HG03025 (cell line): ENCODE data around the gene LRP3.
"Not testable (repeated sequence)": the region's sequence is repeated elsewhere in the genome, so short reads cannot be mapped to it uniquely, and the experiment has no call there.

ENCODE experiments used
- ATAC-seq: cut with Tn5 transposase; IDR thresholded peaks from one replicate; pipeline ENCODE4 v1.9.1; 2021; ENCODE audit warnings: mild to moderate bottlenecking, moderate library complexity; ENCODE audit not compliant: unreplicated experiment, low FRiP score

The LRP3 gene

DNA sequence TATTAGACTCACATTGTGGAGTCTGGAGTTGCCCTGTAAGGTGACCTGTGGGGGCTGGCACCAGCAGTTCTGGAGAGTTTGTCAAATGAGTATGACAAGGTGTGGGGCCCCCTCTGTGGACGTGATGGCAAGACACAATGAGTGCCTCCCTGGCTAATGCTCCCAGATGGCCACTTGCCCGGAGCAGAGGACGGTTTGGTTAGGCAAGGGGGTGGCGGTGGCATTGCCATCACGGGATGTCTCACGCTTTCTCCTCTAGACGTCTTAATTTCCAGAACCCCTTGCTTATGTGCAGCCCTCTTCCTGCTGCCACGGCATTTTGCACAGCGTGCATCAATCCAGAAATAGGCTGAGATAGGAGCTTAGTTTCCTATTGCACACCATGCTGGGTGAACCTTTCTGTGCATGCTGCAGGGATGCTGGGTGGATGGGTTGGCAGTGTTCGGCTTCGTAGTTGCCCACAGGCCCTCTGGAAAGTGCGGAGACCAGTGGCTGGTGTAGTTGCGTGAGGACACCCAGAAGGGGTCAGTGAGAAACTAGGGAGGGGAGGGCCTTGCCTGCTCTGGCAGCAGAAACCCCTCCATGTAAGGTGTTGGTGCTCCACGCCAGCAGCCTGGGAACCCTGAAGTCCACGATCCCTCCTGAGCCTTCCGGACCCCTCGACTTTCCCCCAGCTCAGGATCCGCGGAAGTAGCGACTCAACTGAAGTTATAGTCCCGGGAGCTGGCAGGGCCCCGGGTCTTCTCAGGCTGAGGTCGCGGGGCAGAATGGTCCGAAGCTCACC is 18.1 kb upstream of the LRP3 start:
- no peak for ATAC-seq

DNA sequence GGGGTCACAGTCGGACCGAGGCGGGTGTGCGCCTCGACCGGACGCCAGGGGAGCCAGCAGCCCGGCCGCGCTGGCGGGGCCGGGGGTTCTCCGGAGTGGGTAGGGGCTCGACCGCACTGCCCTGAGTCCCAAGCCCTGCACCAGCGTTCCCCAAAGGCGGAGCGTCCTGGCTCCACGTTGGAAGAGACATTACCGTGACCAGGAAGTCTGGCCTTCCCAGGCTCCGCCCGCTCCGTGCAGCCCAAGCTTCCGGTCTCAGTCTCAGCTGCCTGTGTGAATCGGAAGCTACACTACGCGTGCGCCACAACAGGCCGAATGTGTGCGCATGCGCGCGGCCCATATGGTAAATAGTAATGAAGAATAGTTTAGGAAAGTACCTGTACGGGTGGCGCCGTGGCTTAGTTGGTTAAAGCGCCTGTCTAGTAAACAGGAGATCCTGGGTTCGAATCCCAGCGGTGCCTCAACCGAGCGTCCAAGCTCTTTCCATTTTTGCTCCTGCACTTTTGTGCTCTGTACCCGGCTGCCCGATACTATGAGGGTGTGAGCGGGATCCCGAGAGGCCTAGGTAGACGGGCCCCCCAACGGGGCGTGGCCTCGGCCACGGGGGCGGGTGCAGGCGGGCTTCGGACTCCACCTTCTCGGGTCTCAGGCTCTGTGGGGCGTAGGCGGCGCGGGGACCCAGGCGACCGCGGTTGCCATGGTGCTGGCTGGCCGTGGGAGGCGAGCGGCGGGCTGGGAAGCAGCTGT is 17.3 kb upstream of the LRP3 start:
- peak; percentile 74 for ATAC-seq

DNA sequence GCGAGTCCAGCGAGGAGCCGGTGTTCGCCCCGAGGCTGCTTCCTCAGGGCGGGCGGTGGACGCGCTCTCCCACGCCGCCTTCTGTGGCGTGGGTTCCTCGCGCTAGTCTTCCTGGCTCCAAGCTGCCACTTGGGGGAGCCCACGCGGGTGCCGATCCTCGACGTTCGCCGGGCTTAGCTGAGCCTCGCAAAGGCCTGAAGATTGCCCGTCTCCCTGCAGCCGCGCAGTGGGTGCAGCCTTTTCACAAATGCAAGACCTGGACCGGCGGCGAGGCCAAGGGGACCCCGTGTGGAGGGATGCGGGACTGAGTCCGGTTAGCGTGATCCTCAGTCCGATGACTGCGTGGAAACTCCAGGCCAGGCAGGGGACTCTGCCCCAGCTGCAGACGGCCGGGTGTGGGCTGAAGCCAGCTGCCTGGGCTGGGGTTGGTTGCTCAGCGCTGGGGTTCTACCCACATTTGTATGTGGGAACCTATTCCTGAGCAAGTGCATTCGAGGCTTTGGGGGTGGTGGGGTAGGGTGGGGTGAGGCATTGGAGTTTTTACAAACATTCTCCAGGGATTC is 16.6 kb upstream of the LRP3 start:
- peak; percentile 25 for ATAC-seq

DNA sequence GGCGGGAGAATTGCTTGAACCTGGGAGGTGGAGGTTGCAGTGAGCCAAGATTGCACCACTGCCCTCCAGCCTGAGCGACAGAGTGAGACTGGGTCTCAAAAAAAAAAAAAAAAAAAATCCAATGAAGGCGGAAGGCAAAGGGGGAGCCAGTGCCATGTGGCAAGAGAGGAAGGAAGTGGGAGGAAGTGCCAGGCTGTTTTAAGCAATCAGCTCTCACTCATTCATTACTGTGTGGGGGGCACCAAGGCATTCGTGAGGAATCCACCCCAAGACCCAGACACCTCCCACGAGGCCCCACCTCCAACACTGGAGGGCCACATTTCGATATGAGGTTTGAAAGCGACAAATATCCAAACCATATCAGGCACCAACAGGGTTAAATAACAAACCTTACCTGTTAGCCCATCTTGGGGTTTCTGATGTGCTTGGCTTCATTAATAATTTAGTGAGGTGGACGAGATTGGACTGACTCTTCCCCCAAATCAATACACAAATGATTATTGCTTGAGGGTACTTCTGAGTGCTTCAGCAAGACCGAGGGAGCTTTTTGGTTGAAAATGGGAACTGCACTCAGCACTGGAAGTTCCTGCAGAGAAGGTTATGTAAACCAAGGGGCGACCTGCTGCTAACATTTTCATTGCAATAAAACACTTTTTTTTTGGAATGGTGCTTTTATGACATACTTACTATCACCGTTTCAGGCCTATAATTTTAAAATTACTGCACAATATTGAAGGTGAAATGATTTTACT is 7.5 kb upstream of the LRP3 start:
- ATAC-seq: no peak

DNA sequence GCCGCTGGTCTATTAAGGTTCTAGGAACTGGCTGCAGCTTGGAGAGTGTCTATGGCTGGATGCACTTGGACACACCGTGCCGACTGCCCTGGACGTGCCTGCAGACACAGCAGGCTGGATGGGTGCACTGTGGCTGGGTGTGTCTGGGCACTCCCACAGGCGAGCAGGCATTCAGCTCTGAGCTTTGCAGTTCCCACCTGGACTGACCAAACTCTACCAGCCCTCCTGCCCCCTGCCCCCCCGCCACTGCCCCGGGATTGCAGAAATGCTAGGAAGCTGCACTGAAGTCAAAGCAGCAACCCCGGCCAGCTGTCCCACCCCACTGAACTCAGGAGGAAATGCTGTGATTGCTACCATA is 7.0 kb upstream of the LRP3 start:
- ATAC-seq: no peak

DNA sequence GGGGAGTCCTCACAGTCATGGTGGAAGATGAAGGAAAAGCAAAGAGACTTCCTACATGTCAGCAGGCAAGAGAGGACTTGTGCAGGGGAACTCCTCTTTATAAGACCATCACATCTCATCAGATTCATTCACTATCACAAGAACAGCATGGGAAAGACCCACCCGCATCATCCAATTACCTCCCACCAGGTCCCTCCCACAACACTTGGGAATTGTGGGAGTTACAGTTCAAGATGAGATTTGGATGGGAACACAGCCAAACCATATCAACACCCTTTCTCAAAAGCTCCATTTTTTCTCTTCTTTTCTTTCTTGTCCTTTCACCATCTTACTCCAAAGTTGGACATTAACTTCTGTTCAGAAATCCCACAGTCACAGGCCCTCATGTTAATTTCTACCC is 4.7 kb upstream of the LRP3 start:
- no peak for ATAC-seq

DNA sequence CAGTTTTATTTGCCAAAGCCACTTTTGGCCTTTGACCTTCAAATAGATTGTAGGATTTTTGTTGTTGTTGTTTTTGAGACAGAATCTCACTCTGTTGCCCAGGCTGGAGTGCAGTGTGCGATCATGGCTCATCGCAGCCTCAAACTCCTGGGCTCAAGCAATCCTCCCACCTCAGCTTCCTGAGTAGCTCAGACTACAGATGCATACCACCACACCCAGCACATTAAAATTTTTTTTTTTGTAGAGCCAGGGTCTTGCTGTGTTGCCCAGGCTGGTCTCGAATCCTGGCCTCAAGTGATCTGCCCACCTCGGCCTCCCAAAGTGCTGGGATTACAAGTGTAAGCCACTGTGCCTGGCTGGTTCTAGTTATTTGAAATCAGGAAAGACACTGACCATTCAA is 3.0 kb upstream of the LRP3 start:
- not testable (repeated sequence) for ATAC-seq

DNA sequence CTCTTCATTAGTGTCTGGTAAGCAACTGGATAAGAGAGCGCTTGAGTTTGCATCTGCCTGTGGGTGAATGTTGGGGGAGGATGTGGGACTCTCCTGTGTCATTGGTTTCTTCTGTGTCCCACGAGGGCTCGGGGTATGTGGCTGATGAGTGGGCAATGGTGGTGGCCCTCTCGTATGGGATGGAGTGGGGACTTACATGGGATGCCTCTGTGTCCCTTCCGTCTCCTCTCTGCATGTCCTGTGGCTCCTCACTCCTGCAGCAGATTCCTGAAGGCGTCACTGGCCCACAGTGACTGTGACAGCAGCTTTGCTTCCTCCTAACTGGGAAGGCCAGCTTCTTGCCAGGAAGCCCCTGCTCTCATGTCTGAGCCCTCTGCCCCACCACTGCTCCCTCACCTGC is 2.6 kb upstream of the LRP3 start:
- no peak for ATAC-seq

DNA sequence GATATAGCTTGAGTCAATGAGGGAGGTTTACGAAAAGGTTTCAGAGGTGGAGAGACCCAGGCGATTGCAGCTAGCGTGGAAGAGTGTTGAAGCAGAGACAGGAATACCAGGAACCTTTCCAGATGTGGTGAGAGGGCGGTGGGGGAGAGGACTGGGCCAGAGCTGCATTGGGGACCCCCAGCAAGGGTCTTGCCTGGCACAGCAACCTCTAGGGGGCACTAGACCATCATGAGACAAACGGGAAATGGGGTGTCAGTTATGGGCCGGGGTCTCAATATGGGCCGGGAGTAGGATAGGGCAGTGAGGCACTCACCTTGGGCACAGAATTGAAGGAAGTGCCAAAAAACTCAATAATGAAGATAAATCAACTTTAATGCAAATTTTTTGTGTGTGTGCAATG is 2.1 kb upstream of the LRP3 start:
- no peak for ATAC-seq

DNA sequence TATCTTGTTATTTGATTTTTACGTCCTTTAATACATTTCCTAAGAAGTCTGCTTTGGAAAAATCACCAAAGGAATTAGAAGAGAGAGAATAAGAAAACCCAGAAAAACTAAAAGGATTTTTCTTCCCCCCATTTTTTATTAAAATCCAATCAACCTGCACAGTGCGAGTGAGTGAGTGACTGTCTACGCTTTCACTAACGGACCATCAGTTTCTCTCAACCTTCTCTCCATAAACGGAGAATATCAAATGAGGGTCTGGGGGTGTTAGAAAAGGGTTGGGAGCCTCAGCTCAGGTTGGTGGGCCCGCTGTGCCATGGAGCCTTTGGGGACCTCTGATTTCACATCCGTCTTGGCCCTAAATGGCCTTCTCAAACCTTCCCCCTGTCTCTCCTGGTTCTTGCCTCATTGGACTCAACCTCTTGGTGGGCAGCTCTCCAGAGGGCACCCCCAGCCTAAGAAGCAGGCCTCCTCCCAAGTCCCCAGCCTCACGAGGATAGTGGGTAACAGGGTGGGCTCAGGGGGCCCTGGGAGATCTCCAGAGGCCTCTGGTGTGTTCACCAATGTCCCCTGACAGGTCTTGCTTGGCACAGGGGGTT is 763 bp upstream of the LRP3 start:
- ATAC-seq: no peak

DNA sequence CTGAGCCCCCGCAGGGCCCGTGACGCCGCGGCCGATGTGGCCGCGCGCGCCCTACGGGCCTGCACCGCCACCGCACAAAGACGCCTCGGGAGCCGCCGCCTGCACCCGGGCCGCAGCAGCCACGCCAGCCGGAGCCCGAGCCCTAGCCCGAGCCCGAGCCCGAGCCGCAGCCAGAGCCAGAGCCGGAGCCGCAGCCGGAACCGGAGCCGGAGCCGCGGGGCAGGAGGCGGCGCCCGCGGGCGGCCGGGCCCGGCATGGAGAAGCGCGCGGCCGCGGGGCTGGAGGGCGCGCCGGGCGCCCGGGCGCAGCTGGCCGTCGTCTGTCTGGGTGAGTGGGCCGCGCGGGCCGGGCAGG is 379 bp downstream of the LRP3 start:
- ATAC-seq: no peak

DNA sequence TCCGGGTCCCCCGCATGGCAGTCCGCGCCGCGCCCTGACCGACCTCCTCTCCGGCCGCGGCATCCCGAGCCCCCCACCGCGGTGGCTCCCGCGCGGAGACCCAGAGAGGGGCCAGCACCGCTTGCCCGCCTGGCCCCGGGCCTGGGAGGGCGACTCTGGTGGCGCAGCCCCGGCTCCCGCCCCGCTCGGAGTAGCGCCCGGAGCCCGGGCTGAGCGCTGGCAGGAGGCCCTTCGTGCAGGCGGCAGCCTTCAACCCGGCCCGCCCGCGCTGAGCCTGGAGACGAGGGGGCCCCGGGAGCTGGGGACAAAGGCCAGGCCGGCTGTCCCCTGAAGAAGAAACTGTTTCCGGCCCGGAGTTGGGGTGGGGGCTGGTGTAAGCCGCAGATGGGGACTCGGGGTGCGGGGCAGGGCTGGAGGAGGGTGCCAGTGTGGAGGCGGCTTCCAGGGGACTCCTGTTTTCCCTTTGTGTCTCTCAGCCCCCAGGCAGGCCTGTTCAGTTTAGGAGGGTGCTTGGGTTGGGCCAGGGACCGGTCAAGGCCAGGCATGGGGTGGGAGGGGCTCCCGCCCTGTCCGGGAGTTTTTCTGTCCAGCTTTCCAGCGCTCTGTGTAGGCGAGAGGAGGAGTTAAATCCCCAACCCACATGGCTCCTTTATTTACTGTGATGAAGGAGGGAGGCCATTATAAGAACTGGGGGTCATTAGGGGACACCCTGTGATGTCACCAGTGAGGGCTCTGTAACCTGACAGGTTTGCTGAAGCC is 935 bp downstream of the LRP3 start:
- no peak for ATAC-seq

DNA sequence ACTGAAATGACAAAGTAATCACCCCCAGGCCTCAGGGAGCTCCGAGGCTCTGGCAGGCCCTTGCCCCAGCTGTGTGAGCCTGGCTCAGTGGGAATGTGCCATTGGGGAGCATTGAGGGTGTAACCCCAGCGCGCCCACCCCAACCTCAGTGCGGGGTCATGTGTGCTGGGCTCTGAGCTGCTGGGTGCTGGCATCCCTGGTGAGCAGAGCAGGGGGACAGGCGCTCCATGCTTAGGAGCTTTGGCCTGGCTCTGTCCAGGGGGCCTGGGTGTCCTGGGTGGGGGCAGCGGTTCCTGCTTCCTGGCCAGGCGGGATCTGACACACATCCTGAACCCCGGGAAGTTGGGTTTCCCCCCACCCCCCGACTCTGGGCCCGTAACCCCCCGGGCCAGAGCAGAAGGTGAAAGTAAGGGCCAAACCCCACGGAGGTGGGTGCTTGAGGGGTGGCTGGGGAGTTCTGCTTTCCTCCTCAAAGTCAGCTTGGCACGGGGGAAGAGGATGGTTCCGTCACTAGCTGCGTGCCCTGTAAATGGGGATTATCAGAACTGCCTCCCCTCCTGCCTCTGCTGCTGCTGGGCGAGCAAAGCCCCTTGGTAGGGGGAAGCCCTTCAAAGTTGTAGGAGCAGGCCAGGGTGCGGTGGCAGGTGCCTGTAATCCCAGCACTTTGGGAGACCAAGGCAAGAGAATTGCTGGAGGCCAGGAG is 1.7 kb downstream of the LRP3 start:
- no peak for ATAC-seq

DNA sequence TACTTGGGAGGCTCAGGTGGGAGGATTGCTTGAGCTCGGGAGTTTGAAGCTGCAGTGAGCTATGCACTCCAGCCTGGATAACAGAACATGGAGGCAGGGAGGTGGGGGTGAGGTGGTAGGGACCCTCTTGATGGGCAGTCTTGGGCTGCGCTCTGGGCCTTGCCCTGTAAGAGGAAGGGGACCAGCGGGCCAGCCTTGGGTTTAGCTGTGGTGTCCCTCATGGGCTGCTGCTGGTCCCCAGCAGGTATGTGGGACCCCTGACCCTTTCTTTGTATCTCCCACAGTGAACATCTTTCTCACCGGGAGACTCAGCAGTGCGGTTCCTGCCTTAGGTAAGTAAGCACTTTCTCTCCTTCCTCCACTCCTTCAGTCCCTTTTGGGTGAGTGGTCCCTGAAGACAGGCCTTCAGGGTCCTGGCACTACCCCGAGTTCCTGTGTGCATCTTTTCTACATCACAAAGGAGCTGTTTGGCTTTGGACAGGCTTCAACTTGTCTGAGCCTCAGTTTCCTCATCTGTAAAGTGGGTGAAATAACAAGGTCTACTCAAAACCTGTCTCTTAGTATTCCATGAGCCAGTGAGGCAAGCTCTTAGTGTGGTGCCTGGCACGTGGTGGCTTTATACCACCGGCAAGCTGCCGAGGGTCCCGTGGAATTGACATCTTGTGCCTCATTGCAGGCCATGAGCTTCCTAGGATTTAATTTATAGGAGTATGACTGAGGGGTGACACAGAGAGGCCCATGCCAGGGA is 2.5 kb downstream of the LRP3 start:
- no peak for ATAC-seq

DNA sequence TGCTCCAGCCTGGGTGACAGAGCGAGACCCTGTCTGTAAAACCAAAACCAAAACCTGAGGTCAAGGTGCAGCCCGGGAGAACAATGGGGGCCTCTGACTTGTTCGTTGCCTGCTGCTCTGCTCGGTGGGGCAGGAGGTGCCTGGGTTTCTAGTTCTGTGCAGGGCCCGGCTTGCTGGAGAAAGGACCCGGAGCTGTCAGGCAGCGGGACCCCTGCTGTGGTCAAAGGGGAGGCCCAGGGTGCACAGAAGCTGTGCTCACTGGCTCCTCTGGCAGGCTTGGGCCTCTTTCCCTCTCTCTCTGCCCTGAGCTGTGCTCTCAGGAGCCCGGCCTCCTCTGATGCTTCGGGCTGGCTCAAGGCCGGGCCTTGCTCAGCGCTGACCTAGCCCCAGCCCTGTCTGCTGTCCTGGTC is 3.5 kb downstream of the LRP3 start:
- no peak for ATAC-seq

DNA sequence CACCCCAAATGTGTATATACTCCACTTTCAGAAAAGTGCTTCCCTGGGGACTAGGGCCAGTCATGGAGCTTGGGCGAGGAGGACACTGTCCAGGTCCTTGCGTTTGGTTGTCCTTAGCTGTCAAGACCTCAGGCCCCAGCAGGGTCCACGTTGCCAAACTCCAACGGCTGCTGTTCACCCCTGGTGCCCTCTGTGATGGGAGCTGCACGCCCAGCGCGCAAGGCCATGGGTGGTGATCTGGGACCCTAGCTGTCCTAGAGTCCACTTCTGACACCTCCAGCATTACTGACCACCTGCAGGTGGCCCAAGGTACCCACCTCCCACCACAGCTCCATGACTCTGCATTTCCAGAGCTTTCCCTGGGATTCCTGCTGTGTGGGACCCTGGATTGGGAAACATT is 4.0 kb downstream of the LRP3 start:
- ATAC-seq: no peak

DNA sequence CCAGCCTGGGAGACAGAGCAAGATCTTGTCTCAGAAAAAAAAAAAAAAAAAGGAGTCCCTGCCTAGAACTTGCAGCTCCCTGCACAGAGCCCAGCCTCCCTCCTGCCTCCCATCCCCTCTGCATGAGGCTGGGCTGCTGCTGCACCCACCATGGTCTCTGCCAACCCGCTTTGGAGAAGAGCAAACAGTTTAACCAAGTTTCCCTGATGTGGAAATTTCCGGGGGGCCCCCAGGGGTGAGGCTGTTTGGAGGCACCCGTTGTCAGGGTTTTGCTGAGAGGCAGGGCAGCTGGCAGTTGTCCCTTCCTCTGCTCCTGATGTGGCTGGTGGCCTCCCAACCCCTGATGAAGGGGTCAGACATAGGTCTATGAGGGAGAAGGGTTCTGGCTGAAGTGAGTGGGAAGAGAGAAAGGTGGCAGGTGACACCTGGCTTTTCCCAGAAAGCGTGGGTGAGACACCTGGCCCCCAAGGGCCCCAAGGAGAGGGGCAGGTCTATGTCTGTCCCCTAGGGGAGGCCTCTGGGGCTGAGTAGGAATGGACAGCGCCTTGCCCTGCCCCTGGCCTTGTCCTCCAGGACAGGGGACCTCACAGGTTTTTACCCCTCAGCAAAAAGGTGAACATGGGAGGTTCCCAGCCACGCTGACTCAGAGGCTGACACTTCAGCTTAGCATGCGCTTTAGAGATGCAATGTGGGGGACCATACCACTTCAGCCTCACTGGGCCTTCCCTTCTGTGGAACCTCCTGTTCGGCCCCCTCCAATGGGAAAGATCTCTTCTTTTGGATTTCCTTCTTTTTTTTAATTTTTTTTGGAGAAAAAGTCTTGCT is 5.5 kb downstream of the LRP3 start:
- no peak for ATAC-seq

DNA sequence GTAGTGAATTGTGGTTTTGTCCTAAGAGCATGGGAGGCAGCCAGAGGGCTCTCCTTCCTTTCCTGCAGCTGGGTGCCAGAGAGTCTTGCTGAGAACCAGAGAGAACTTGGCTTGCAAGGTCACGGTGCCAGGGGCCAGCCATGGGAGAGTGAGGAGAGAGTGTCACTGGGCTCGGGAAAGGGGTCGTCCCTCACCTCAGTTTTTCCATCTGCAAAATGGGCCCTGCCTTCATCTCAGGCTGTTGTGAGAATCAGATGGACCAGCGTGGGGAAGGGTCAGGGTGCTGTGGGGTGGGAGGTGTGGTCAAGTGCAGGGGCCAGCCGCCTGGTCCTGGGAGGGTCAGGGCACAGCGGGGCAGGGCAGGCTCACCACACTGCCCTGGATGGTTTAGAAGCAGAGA is 7.3 kb downstream of the LRP3 start:
- no peak for ATAC-seq
